ENCODE results near the gene TRIM72.

GRCh38 chr16:31200821-31201568 is 12.9 kb upstream of the TRIM72 start:
- TF ChIP-seq TCF7L2 (IDR thresholded peaks at IDR 0.05; ENCODE audit: low read depth, low read length) (no peak), CTCF (IDR thresholded peaks at IDR 0.05) (no peak)
